Activated T-cell treated with anti-CD3 and anti-CD28 coated beads, Interleukin-2, amount 50 U/mL, for 4 hours (primary cell): ENCODE results near the gene DLL4. TPM values are rescaled to one million over a fixed set of nuclear protein-coding genes. Genes with fewer than 3 reads are reported as not detected.

Experiments used
- ATAC-seq, 2 donors: fragments of 200-7000 bp; cut with Tn5 transposase; one replicate each; pipeline ENCODE4 v1.10.0; 2021
- DNase-seq: peaks from one replicate; pipeline ENCODE4 v3.0.0-alpha.2; 2020
- H3K27me3 Mint-ChIP-seq: one replicate; pipeline ENCODE4 v1.8.0; 2021; ENCODE audit warnings: low read depth, mixed read lengths
- H3K36me3 Mint-ChIP-seq: one replicate; pipeline ENCODE4 v1.8.0; 2022; ENCODE audit warnings: mixed read lengths; ENCODE audit not compliant: insufficient read depth
- H3K4me1 Mint-ChIP-seq: one replicate; pipeline ENCODE4 v1.8.0; 2021; ENCODE audit warnings: low read depth, mixed read lengths
- H3K4me3 Mint-ChIP-seq: one replicate; pipeline ENCODE4 v1.8.0; 2021; ENCODE audit warnings: mild to moderate bottlenecking, moderate library complexity, mixed read lengths
- H3K9me3 Mint-ChIP-seq: one replicate; pipeline ENCODE4 v1.8.0; 2021; ENCODE audit warnings: mixed read lengths
- total RNA-seq, 3 donors: library from RNA; stranded (reverse); gene quantifications; one replicate each; pipeline ENCODE4 v1.2.1, GENCODE V29; 2021

The DLL4 gene
- total RNA-seq, 3 donors from 2014 or later = 0.05 to 0.38 (median 0.37) TPM

GRCh38 chr15:40900256-40901052 lies 28.7 kb upstream of the DLL4 start:
- no peaks in the 10 kb centered on the region for H3K27me3 Mint-ChIP-seq
- no peak overlapping the region for H3K4me3 Mint-ChIP-seq
- H3K36me3 Mint-ChIP-seq = peaks cover 25% of the 10 kb centered on the region
- no peaks in the 10 kb centered on the region for H3K9me3 Mint-ChIP-seq
- ATAC-seq (no peak), DNase-seq (no peak)
- peaks cover 29% of the 10 kb centered on the region for H3K4me1 Mint-ChIP-seq

GRCh38 chr15:40901053-40901443 lies 28.1 kb upstream of the DLL4 start:
- DNase-seq (no peak), ATAC-seq (no peak)
- H3K36me3 Mint-ChIP-seq = peaks cover 24% of the 10 kb centered on the region
- H3K27me3 Mint-ChIP-seq = no peaks in the 10 kb centered on the region
- H3K4me1 Mint-ChIP-seq = peaks cover 23% of the 10 kb centered on the region
- H3K4me3 Mint-ChIP-seq = no peak overlapping the region
- no peaks in the 10 kb centered on the region for H3K9me3 Mint-ChIP-seq

GRCh38 chr15:40902605-40903561 lies 26.3 kb upstream of the DLL4 start:
- Mint-ChIP-seq H3K4me3 (no peak overlapping the region), H3K27me3 (no peaks in the 10 kb centered on the region), H3K36me3 (peaks cover 19% of the 10 kb centered on the region), H3K4me1 (peaks cover 28% of the 10 kb centered on the region), H3K9me3 (no peaks in the 10 kb centered on the region)
- DNase-seq (no peak), ATAC-seq (no peak)

- ATAC-seq = no peak
- peaks cover 31% of the 10 kb centered on the region for H3K4me1 Mint-ChIP-seq
Observed at GRCh38 chr15:40904552-40905201, 24.5 kb upstream of the DLL4 start.

GRCh38 chr15:40906091-40906990 lies 22.8 kb upstream of the DLL4 start:
- DNase-seq = peak; percentile 74
- Mint-ChIP-seq H3K27me3 (no peaks in the 10 kb centered on the region), H3K36me3 (peaks cover 7% of the 10 kb centered on the region), H3K4me1 (peaks cover 31% of the 10 kb centered on the region), H3K4me3 (peak overlapping the region; percentile 77), H3K9me3 (no peaks in the 10 kb centered on the region)
- peak; percentile 85 to 86 for ATAC-seq

More at GRCh38 chr15:40904552-40905201, 24.5 kb upstream of the DLL4 start:
- Mint-ChIP-seq H3K36me3 (peaks cover 17% of the 10 kb centered on the region), H3K27me3 (no peaks in the 10 kb centered on the region), H3K4me3 (no peak overlapping the region), H3K9me3 (no peaks in the 10 kb centered on the region)
- no peak for DNase-seq

GRCh38 chr15:40906991-40907802 lies 21.9 kb upstream of the DLL4 start:
- ATAC-seq (peak; percentile 33 to 43), DNase-seq (peak; percentile 27)
- Mint-ChIP-seq H3K4me1 (peaks cover 31% of the 10 kb centered on the region), H3K9me3 (no peaks in the 10 kb centered on the region), H3K36me3 (peaks cover 7% of the 10 kb centered on the region), H3K27me3 (no peaks in the 10 kb centered on the region), H3K4me3 (peak overlapping the region; percentile 77)

- peaks cover 7% of the 10 kb centered on the region for H3K36me3 Mint-ChIP-seq
- H3K27me3 Mint-ChIP-seq = no peaks in the 10 kb centered on the region
- no peak overlapping the region for H3K4me3 Mint-ChIP-seq
- no peak for ATAC-seq
- peaks cover 26% of the 10 kb centered on the region for H3K4me1 Mint-ChIP-seq
- DNase-seq = no peak
- no peaks in the 10 kb centered on the region for H3K9me3 Mint-ChIP-seq
Observed at GRCh38 chr15:40908095-40908494, 21.0 kb upstream of the DLL4 start.

- Mint-ChIP-seq H3K27me3 (no peaks in the 10 kb centered on the region), H3K36me3 (no peaks in the 10 kb centered on the region), H3K4me3 (no peak overlapping the region), H3K9me3 (no peaks in the 10 kb centered on the region), H3K4me1 (peaks cover 10% of the 10 kb centered on the region)
- DNase-seq (no peak), ATAC-seq (no peak)
Observed at GRCh38 chr15:40909662-40910630, 19.2 kb upstream of the DLL4 start.

GRCh38 chr15:40911141-40911540 lies 18.0 kb upstream of the DLL4 start:
- no peaks in the 10 kb centered on the region for H3K9me3 Mint-ChIP-seq
- no peak for DNase-seq

GRCh38 chr15:40911693-40912092 lies 17.4 kb upstream of the DLL4 start:
- DNase-seq (no peak), ATAC-seq (no peak)
- Mint-ChIP-seq H3K9me3 (no peaks in the 10 kb centered on the region), H3K27me3 (no peaks in the 10 kb centered on the region), H3K4me1 (peaks cover 10% of the 10 kb centered on the region), H3K4me3 (no peak overlapping the region), H3K36me3 (no peaks in the 10 kb centered on the region)

More at GRCh38 chr15:40911141-40911540, 18.0 kb upstream of the DLL4 start:
- H3K36me3 Mint-ChIP-seq = no peaks in the 10 kb centered on the region
- H3K4me1 Mint-ChIP-seq = peaks cover 10% of the 10 kb centered on the region
- ATAC-seq = no peak
- H3K27me3 Mint-ChIP-seq = no peaks in the 10 kb centered on the region
- no peak overlapping the region for H3K4me3 Mint-ChIP-seq

GRCh38 chr15:40912478-40912877 lies 16.7 kb upstream of the DLL4 start:
- H3K4me3 Mint-ChIP-seq = no peak overlapping the region
- no peaks in the 10 kb centered on the region for H3K9me3 Mint-ChIP-seq
- no peaks in the 10 kb centered on the region for H3K27me3 Mint-ChIP-seq
- DNase-seq (no peak), ATAC-seq (no peak)
- H3K4me1 Mint-ChIP-seq = peaks cover 5% of the 10 kb centered on the region
- H3K36me3 Mint-ChIP-seq = no peaks in the 10 kb centered on the region

- ATAC-seq = no peak
- no peak for DNase-seq
- Mint-ChIP-seq H3K27me3 (no peaks in the 10 kb centered on the region), H3K4me3 (no peak overlapping the region), H3K36me3 (no peaks in the 10 kb centered on the region), H3K4me1 (no peaks in the 10 kb centered on the region), H3K9me3 (no peaks in the 10 kb centered on the region)
Observed at GRCh38 chr15:40914013-40914412, 15.1 kb upstream of the DLL4 start.
